Retinal pigment epithelial cell (primary cell): ENCODE data around the gene PCDHGA12.

Experiments
- DNase-seq: peaks from one replicate; pipeline ENCODE4 v3.0.0-alpha.2; 2010; ENCODE audit warnings: low read depth
- H3K4me3 ChIP-seq: 2 replicates; pipeline ENCODE4 v1.5.1; 2011; ENCODE audit warnings: mild to moderate bottlenecking, low read length, control low read depth, moderate library complexity
- TF ChIP-seq, protein P1 (sequence below): conservative IDR thresholded peaks from 2 replicates; pipeline ENCODE4 v1.5.1; 2011; ENCODE audit warnings: low read depth, low read length, control low read depth, inconsistent platforms

Gene PCDHGA12

GRCh38 chr5:141477044-141477575 lies 46.8 kb downstream of the PCDHGA12 start:
- TF ChIP-seq, protein P1, sequence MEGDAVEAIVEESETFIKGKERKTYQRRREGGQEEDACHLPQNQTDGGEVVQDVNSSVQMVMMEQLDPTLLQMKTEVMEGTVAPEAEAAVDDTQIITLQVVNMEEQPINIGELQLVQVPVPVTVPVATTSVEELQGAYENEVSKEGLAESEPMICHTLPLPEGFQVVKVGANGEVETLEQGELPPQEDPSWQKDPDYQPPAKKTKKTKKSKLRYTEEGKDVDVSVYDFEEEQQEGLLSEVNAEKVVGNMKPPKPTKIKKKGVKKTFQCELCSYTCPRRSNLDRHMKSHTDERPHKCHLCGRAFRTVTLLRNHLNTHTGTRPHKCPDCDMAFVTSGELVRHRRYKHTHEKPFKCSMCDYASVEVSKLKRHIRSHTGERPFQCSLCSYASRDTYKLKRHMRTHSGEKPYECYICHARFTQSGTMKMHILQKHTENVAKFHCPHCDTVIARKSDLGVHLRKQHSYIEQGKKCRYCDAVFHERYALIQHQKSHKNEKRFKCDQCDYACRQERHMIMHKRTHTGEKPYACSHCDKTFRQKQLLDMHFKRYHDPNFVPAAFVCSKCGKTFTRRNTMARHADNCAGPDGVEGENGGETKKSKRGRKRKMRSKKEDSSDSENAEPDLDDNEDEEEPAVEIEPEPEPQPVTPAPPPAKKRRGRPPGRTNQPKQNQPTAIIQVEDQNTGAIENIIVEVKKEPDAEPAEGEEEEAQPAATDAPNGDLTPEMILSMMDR: no peak
- peak overlapping the region; percentile 74 for H3K4me3 ChIP-seq
- no peak for DNase-seq

DNA sequence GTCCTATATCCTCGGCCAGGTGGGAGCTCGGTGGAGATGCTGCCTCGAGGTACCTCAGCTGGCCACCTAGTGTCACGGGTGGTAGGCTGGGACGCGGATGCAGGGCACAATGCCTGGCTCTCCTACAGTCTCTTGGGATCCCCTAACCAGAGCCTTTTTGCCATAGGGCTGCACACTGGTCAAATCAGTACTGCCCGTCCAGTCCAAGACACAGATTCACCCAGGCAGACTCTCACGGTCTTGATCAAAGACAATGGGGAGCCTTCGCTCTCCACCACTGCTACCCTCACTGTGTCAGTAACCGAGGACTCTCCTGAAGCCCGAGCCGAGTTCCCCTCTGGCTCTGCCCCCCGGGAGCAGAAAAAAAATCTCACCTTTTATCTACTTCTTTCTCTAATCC lies 47.5 kb downstream of the PCDHGA12 start:
- H3K4me3 ChIP-seq: no peak overlapping the region
- TF ChIP-seq, protein P1: no peak
- DNase-seq: no peak

DNA sequence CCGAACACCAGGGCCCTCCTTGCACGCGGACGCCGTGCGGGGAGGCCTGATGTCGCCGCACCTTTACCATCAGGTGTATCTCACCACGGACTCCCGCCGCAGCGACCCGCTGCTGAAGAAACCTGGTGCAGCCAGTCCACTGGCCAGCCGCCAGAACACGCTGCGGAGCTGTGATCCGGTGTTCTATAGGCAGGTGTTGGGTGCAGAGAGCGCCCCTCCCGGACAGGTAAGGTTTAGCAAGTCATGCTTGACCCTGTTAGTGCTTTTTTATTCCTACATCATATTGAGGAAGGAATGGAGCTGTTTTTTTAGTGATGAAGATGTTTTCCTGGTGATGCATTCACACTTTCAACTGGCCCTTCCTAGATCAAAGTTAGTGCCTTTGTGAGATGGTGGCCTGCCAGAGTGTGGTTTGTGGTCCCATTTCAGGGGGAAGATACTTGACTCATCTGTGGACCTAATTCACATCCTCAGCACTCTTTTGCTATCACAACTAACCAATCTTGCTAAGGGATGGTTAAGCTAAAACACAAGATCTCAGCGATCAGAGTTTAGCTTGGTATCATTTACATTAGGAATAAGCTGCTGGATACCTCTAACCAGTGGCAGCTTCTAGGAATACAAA lies 48.1 kb downstream of the PCDHGA12 start:
- TF ChIP-seq, protein P1: peak; percentile 22
- peak overlapping the region; percentile 9 for H3K4me3 ChIP-seq
- DNase-seq: no peak

DNA sequence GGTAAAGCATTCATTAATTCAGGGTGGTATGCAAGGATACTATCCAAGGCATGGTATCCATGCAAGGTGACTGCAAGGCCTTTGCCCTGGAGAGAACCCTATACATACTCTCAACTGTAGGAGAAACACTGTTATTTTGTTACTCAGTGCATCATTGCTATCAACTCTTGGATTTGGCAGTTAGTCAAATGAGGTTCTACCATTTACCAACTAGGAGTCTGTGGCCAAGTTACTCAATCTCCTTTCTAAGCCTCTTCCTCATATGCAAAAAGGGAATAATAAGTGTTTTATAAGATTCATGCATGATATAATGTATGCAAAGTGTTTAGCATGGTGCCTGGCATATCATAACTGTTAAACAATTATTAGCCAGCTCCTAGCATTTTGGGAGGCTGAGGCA lies 49.5 kb downstream of the PCDHGA12 start:
- no peak overlapping the region for H3K4me3 ChIP-seq
- no peak for DNase-seq
- TF ChIP-seq, protein P1: no peak
